NCI-H187 treated with DMSO at 0.1 percent for 48 hours (cell line): ENCODE results near the gene ZNF836.
A peak's percentile ranks its signal among the peaks of the same experiment; 100 is the strongest.
"Not testable (repeated sequence)": the region's sequence is repeated elsewhere in the genome, so short reads cannot be mapped to it uniquely, and the experiment has no call there.

Experiments
- DNase-seq: peaks from one replicate; lab custom pipeline; 2025; lab: John Stamatoyannopoulos, UW

Gene ZNF836

GRCh38 chr19:52171321-52172169, at the start of gene ZNF836:
Gene ZNF836, minus strand, starts transcription at chr19:52171621. Its CDS starts 3,549 bp downstream, at chr19:52168072.
- DNase-seq: peak; percentile 72

- no peak for DNase-seq
Measured at GRCh38 chr19:52221031-52221430, 49.6 kb upstream of the ZNF836 start.

- DNase-seq: no peak
Measured at GRCh38 chr19:52219611-52220010, 48.2 kb upstream of the ZNF836 start.

GRCh38 chr19:52217576-52217975, 46.2 kb upstream of the ZNF836 start:
- DNase-seq: no peak

GRCh38 chr19:52216401-52216800, 45.0 kb upstream of the ZNF836 start:
- DNase-seq: no peak

GRCh38 chr19:52214241-52214640, 42.8 kb upstream of the ZNF836 start:
- no peak for DNase-seq

GRCh38 chr19:52212572-52213255, 41.3 kb upstream of the ZNF836 start:
- DNase-seq: no peak

GRCh38 chr19:52211926-52212571, 40.6 kb upstream of the ZNF836 start:
- DNase-seq: no peak

GRCh38 chr19:52211203-52211602, 39.8 kb upstream of the ZNF836 start:
- no peak for DNase-seq

GRCh38 chr19:52206481-52206880, 35.1 kb upstream of the ZNF836 start:
- no peak for DNase-seq

- not testable (repeated sequence) for DNase-seq
Measured at GRCh38 chr19:52200755-52201391, 29.5 kb upstream of the ZNF836 start.

- DNase-seq: no peak
Measured at GRCh38 chr19:52200044-52200443, 28.6 kb upstream of the ZNF836 start.

GRCh38 chr19:52198678-52199077, 27.3 kb upstream of the ZNF836 start:
- no peak for DNase-seq

GRCh38 chr19:52197964-52198363, 26.5 kb upstream of the ZNF836 start:
- DNase-seq: no peak

GRCh38 chr19:52196256-52196967, 25.0 kb upstream of the ZNF836 start:
- no peak for DNase-seq

GRCh38 chr19:52191951-52192350, 20.5 kb upstream of the ZNF836 start:
- DNase-seq: no peak

- no peak for DNase-seq
Measured at GRCh38 chr19:52191389-52191788, 20.0 kb upstream of the ZNF836 start.

- DNase-seq: no peak
Measured at GRCh38 chr19:52190487-52191293, 19.3 kb upstream of the ZNF836 start.

GRCh38 chr19:52189735-52190486, 18.5 kb upstream of the ZNF836 start, which contains the start of gene PPP2R1A:
Gene PPP2R1A, plus strand, starts transcription at chr19:52190052. Its CDS starts 45 bp downstream, at chr19:52190097.
- peak; percentile 100 for DNase-seq
